ENCODE results near the gene SEMA4F. TPM values are rescaled to one million over a fixed set of nuclear protein-coding genes. Genes with fewer than 3 reads are reported as not detected.

SEMA4F gene
- polyA plus RNA-seq, 3 donors, result 0.16 to 0.44 (median 0.43) TPM

DNA sequence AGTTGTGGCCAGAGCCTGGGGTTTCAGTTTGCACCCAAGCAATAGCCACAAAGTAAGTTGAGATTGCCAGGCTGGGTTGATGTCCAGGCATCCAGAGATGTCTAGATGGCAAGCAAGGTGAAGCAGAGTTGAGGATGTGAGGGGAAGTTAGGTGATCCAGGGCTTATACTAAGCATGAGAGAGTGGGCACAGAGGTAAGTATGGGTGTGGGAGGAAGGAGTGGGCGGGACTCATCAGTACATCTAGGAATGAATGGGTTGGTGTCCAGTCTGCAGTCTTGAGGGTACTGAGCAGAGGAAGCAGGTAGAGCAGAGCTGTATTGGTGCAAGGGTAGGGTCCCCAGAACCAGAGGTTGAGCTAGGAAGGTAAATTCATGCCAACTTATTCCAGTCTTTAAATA, 1.5 kb downstream of the SEMA4F start:
- DNase-seq, result no peak
- Histone ChIP-seq H3K9me3 (replicated peaks in 1 of 2; ENCODE audit: control insufficient read depth in 1 of 2, insufficient read depth in 1 of 2, low read length in 2 of 2) (peaks cover 0 to 6% of the 10 kb centered on the region in 2 donors), H2AFZ (ENCODE audit: insufficient read depth, low read depth, low read length, poor library complexity, severe bottlenecking) (no peak overlapping the region), H3K36me3 (replicated peaks in 1 of 2; ENCODE audit: control insufficient read depth in 1 of 2, insufficient read depth in 2 of 2, low read length in 2 of 2) (no peaks in the 10 kb centered on the region), H3K4me3 (replicated peaks in 1 of 3; ENCODE audit: low read depth in 2 of 3, low read length in 3 of 3) (no peak overlapping the region), H3K4me2 (replicated peaks; ENCODE audit: extremely low read depth, low read length, poor library complexity, severe bottlenecking) (no peak overlapping the region), H3K79me2 (ENCODE audit: insufficient read depth, low read length) (no peaks in the 10 kb centered on the region), H3K4me1 (ENCODE audit: control insufficient read depth in 1 of 2, insufficient read depth in 2 of 2, low read length in 2 of 2) (peaks cover 14 to 17% of the 10 kb centered on the region in 2 donors), H3K9ac (ENCODE audit: insufficient read depth, low read length, poor library complexity, severe bottlenecking) (no peak overlapping the region), H3K27me3 (ENCODE audit: control insufficient read depth in 2 of 2, insufficient read depth in 2 of 2, low read length in 2 of 2) (peaks cover 15 to 36% of the 10 kb centered on the region in 2 donors), H3K27ac (ENCODE audit: low read depth in 1 of 2, low read length in 2 of 2) (no peak overlapping the region), H4K20me1 (ENCODE audit: insufficient read depth, low read length) (no peaks in the 10 kb centered on the region)
- Mint-ChIP-seq H3K4me3 (peak overlapping the region in 1 of 2 donors; percentile 89), H3K9me3 (peaks cover 0 to 4% (median 2%) of the 10 kb centered on the region in 7 donors), H3K27me3 (ENCODE audit: low read depth in 3 of 3) (peaks cover 25 to 39% (median 39%) of the 10 kb centered on the region in 3 donors), H3K4me1 (peaks cover 12% of the 10 kb centered on the region), H3K36me3 (peaks cover 0 to 5% of the 10 kb centered on the region in 2 donors), H3K27ac (peak overlapping the region in 1 of 7 donors; percentile 3)
- WGBS (ENCODE audit: insufficient coverage), result 88% methylated on average over 1 of the region's 1 CpG
- intact Hi-C loops (cut with micrococcal nuclease), result no loop called here
- TF ChIP-seq, protein P1, sequence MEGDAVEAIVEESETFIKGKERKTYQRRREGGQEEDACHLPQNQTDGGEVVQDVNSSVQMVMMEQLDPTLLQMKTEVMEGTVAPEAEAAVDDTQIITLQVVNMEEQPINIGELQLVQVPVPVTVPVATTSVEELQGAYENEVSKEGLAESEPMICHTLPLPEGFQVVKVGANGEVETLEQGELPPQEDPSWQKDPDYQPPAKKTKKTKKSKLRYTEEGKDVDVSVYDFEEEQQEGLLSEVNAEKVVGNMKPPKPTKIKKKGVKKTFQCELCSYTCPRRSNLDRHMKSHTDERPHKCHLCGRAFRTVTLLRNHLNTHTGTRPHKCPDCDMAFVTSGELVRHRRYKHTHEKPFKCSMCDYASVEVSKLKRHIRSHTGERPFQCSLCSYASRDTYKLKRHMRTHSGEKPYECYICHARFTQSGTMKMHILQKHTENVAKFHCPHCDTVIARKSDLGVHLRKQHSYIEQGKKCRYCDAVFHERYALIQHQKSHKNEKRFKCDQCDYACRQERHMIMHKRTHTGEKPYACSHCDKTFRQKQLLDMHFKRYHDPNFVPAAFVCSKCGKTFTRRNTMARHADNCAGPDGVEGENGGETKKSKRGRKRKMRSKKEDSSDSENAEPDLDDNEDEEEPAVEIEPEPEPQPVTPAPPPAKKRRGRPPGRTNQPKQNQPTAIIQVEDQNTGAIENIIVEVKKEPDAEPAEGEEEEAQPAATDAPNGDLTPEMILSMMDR (IDR thresholded peaks at IDR 0.05), result no peak

DNA sequence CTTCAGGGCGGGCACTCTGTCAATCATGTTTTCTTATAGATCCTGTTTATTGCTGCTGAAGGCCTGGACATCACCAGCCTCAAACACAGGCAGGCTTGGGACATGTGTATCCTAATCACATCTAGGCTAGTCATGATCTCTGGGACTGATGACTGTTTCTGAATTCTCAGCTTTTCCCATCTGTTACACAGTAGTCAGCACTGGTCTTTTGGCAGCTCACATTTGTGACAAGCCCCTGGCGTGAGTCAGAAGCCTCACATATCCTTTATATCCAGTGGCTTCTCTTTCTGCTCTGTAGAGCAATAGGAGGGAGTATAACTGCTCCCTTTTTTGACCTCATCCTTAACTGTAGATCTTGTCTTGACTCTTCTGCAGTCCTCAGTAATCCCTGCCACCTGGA, 4.5 kb downstream of the SEMA4F start:
- Mint-ChIP-seq H3K36me3 (peaks cover 0 to 5% of the 10 kb centered on the region in 2 donors), H3K27me3 (ENCODE audit: low read depth in 3 of 3) (peaks cover 22 to 34% (median 32%) of the 10 kb centered on the region in 3 donors), H3K4me1 (peaks cover 11% of the 10 kb centered on the region), H3K27ac (no peak overlapping the region), H3K4me3 (no peak overlapping the region), H3K9me3 (peaks cover 0 to 4% (median 2%) of the 10 kb centered on the region in 7 donors)
- peaks cover 15 to 36% of the 10 kb centered on the region in 2 donors for H3K27me3 ChIP-seq (ENCODE audit: control insufficient read depth in 2 of 2, insufficient read depth in 2 of 2, low read length in 2 of 2)
- TF ChIP-seq, protein P1 (IDR thresholded peaks at IDR 0.05), result no peak
- H3K4me1 ChIP-seq (ENCODE audit: control insufficient read depth in 1 of 2, insufficient read depth in 2 of 2, low read length in 2 of 2), result peaks cover 12 to 15% of the 10 kb centered on the region in 2 donors
- no peak overlapping the region for H3K4me2 ChIP-seq (replicated peaks; ENCODE audit: extremely low read depth, low read length, poor library complexity, severe bottlenecking)
- H3K9me3 ChIP-seq (replicated peaks in 1 of 2; ENCODE audit: control insufficient read depth in 1 of 2, insufficient read depth in 1 of 2, low read length in 2 of 2), result peaks cover 0 to 6% of the 10 kb centered on the region in 2 donors
- no peak overlapping the region for H3K9ac ChIP-seq (ENCODE audit: insufficient read depth, low read length, poor library complexity, severe bottlenecking)
- DNase-seq, result no peak
- H3K79me2 ChIP-seq (ENCODE audit: insufficient read depth, low read length), result no peaks in the 10 kb centered on the region
- H3K27ac ChIP-seq (ENCODE audit: low read depth in 1 of 2, low read length in 2 of 2), result no peak overlapping the region
- intact Hi-C loops (cut with micrococcal nuclease), result no loop called here
- no peak overlapping the region for H3K4me3 ChIP-seq (replicated peaks in 1 of 3; ENCODE audit: low read depth in 2 of 3, low read length in 3 of 3)
- 100% methylated on average over 1 of the region's 2 CpGs for WGBS (ENCODE audit: insufficient coverage)
- no peaks in the 10 kb centered on the region for H3K36me3 ChIP-seq (replicated peaks in 1 of 2; ENCODE audit: control insufficient read depth in 1 of 2, insufficient read depth in 2 of 2, low read length in 2 of 2)
- H4K20me1 ChIP-seq (ENCODE audit: insufficient read depth, low read length), result no peaks in the 10 kb centered on the region
- H2AFZ ChIP-seq (ENCODE audit: insufficient read depth, low read depth, low read length, poor library complexity, severe bottlenecking), result no peak overlapping the region

All from CD14-positive monocyte (primary cell).